Measurements from ENCODE around the gene PTCD2.

DNA sequence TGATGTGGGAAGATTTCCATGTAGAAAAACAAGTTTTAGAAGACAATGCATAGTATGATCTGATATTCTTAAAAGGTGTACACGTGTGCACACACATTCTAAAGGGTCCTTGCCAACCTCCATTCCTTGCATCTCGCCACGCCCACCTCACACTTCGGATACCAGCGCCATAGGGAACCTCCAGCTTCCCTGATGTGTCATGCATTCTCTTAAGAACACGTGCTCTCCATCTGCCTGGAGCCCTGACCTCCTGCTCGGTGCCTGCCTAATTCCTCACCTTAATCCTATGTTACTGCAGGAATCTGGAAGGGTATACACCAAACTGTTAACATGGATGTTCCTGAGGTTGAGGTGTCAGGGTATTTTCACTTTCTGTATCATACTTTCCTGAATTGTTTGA lies 63.1 kb downstream of the PTCD2 start:
- TF ChIP-seq ZNF274 (IDR thresholded peaks at IDR 0.05; ENCODE audit: low read depth, low read length) (no peak), YY1 (IDR thresholded peaks at IDR 0.05; ENCODE audit: insufficient read depth, insufficient read length) (no peak), SUZ12 (IDR thresholded peaks at IDR 0.05; ENCODE audit: extremely low read depth, insufficient read depth, insufficient read length) (no peak)

All from NT2/D1 (cell line).